OCI-LY3 (cell line): ENCODE measurements around the gene OR1I1.

Source experiments
- H2AFZ ChIP-seq: fragments of 200-600, 300-600 bp; shearing (Covaris generic); 2 replicates; pipeline ENCODE4 v1.6.0; 2014; ENCODE audit warnings: antibody characterized with exemption, low read depth, low read length
- H3K27ac ChIP-seq: fragments of 200-600, 300-600 bp; sonication (generic); 2 replicates; pipeline ENCODE4 v1.5.1; 2014; ENCODE audit warnings: mild to moderate bottlenecking, low read length, moderate library complexity, mixed read lengths
- H3K27me3 ChIP-seq: fragments of 200-600, 300-600 bp; sonication (generic); 2 replicates; pipeline ENCODE4 v1.6.1; 2014; ENCODE audit warnings: low read depth, low read length, mixed read lengths
- H3K36me3 ChIP-seq: fragments of 200-600, 300-600 bp; sonication (generic); replicated peaks from 2 replicates; pipeline ENCODE3; 2014; ENCODE audit warnings: low read depth, low read length, mixed read lengths
- H3K4me1 ChIP-seq: fragments of 300-600, 200-600 bp; sonication (generic); 2 replicates; pipeline ENCODE4 v1.6.1; 2014; ENCODE audit warnings: low read length, mixed read lengths
- H3K4me2 ChIP-seq: fragments of 200-600, 300-600 bp; sonication (generic); 2 replicates; pipeline ENCODE4 v1.6.1; 2014; ENCODE audit warnings: low read length, mixed read lengths
- H3K4me3 ChIP-seq: fragments of 300-600, 200-600 bp; sonication (generic); 2 replicates; pipeline ENCODE4 v1.5.1; 2014; ENCODE audit warnings: antibody characterized with exemption, mild to moderate bottlenecking, low read length, moderate library complexity
- H3K79me2 ChIP-seq: fragments of 300-600, 200-600 bp; shearing (Covaris generic); 2 replicates; pipeline ENCODE4 v1.6.1; 2014; ENCODE audit warnings: mild to moderate bottlenecking, low read length, mixed read lengths
- H3K9ac ChIP-seq: fragments of 300-600, 200-600 bp; shearing (Covaris generic); 2 replicates; pipeline ENCODE4 v1.6.0; 2014; ENCODE audit warnings: mild to moderate bottlenecking, low read length, moderate library complexity
- H3K9me3 ChIP-seq: fragments of 200-600, 300-600 bp; shearing (Covaris generic); 2 replicates; pipeline ENCODE4 v1.6.1; 2014; ENCODE audit warnings: low read length, mixed read lengths; ENCODE audit not compliant: insufficient read depth
- H4K20me1 ChIP-seq: fragments of 200-600, 300-600 bp; sonication (generic); 2 replicates; pipeline ENCODE4 v1.6.1; 2016; ENCODE audit warnings: low read length, mixed read lengths; ENCODE audit not compliant: insufficient read depth
- EZH2phosphoT487 ChIP-seq: fragments of 200-600 bp; shearing (Covaris generic); IDR thresholded peaks from 2 replicates; pipeline ENCODE4 v1.6.1; 2018; ENCODE audit warnings: antibody characterized with exemption, mixed run types, low read depth
- TF ChIP-seq, protein P1 (sequence below): fragments of 200-600, 300-600 bp; sonication (generic); IDR thresholded peaks from 2 replicates; pipeline ENCODE4 v1.5.1; 2014; ENCODE audit warnings: antibody characterized with exemption, low read length, low read depth

Gene OR1I1

DNA sequence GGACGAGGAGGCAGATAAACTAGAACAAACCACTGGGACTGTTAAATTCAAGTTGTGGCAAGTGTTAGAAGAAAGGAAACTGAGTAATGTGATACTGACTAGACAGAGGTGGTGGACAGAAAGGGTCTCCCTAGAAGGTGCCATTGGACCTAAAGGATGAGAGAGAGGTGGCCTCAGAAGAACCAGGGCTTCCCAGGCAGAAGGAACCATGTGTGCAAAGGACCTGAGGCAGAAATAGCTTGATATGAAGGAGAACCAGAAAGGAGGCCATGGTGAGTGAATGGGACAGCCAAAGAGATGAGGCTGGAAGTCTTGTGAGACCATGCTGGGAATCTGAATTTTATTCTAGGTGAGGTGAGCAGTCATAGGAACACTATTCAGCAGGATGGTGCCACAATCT is 22.4 kb downstream of the OR1I1 start:
- Histone ChIP-seq H3K36me3 (no peaks in the 10 kb centered on the region), H3K27ac (no peak overlapping the region), H3K9ac (no peak overlapping the region), H3K79me2 (no peaks in the 10 kb centered on the region), H3K4me2 (no peak overlapping the region), H2AFZ (no peak overlapping the region), H4K20me1 (no peaks in the 10 kb centered on the region), H3K4me1 (no peaks in the 10 kb centered on the region), H3K9me3 (no peaks in the 10 kb centered on the region), H3K27me3 (no peaks in the 10 kb centered on the region), H3K4me3 (no peak overlapping the region)
- TF ChIP-seq, protein P1, sequence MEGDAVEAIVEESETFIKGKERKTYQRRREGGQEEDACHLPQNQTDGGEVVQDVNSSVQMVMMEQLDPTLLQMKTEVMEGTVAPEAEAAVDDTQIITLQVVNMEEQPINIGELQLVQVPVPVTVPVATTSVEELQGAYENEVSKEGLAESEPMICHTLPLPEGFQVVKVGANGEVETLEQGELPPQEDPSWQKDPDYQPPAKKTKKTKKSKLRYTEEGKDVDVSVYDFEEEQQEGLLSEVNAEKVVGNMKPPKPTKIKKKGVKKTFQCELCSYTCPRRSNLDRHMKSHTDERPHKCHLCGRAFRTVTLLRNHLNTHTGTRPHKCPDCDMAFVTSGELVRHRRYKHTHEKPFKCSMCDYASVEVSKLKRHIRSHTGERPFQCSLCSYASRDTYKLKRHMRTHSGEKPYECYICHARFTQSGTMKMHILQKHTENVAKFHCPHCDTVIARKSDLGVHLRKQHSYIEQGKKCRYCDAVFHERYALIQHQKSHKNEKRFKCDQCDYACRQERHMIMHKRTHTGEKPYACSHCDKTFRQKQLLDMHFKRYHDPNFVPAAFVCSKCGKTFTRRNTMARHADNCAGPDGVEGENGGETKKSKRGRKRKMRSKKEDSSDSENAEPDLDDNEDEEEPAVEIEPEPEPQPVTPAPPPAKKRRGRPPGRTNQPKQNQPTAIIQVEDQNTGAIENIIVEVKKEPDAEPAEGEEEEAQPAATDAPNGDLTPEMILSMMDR, result no peak
- TF ChIP-seq EZH2phosphoT487, result no peak

DNA sequence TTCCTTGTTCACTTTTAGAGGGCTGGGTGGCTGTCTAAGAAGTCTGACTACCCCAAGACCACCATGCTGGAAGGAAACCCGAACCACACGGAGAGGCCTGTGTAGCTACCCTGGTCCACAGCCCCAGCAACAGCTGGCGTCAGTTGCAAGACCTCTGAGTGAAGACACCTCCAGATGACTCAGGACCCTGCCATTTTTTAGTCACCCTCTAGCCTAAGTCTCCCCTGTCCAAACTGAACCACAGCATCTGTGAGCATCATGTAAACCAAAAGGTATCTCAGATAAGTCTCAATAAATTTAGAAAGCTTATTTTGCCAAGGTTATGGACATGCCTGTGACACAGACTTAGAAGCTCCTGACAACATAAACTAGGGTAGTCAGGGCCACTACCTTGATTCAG is 23.0 kb downstream of the OR1I1 start:
- no peaks in the 10 kb centered on the region for H3K4me1 ChIP-seq
- no peak overlapping the region for H2AFZ ChIP-seq
- no peak overlapping the region for H3K4me2 ChIP-seq
- no peaks in the 10 kb centered on the region for H4K20me1 ChIP-seq
- no peaks in the 10 kb centered on the region for H3K79me2 ChIP-seq
- no peaks in the 10 kb centered on the region for H3K36me3 ChIP-seq
- H3K9me3 ChIP-seq, result no peaks in the 10 kb centered on the region
- H3K27me3 ChIP-seq, result no peaks in the 10 kb centered on the region
- no peak overlapping the region for H3K4me3 ChIP-seq
- no peak overlapping the region for H3K9ac ChIP-seq
- no peak overlapping the region for H3K27ac ChIP-seq
- no peak for TF ChIP-seq EZH2phosphoT487
- TF ChIP-seq, protein P1, result no peak

DNA sequence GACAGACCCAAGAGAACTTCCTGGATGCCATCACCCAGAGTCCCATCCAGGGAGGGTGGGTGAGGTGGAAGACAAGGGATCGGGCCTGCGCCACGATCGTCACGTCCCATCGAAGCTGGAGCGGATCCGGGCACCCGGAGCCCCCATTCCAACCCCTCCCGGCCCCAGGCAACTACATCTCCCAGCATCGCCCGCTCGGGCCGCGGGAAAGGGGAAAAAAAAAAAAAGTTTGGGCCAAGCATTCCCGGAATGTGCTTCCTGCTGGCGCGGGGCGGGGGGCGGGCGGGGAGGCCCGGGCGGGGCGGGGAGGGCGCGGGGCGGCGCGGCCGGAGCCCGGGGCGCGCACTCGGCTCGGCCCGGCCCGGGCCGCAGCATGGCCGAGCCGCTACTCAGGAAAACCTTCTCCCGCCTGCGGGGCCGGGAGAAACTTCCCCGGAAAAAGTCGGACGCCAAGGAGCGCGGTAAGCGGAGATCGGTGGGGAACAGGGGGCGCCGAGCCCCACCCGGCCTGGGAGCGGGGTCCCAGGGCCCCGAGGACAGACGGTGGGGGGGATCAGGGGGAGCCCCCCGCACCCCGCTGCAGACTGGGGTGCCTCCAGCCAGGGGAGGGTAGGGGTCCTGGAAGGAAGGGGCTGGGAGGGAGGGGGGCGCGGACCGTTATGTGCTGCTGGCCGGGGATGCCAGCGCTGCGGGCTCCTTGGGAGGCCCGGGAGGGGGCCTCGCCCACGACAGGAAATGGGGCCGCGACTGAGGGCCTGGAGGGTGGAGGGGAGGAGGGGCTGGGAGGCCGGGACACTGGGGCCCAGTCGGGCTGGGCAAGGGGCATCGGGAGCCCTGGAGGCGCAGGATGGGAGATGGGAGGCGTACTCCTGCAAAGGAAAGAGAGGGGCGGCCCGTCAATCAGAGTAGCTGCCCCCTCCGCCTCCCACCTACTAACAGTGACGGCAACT is 25.3 kb downstream of the OR1I1 start, which contains the start of gene SYDE1:
Gene SYDE1, plus strand, starts transcription at position 341 of the 950 bp plus-strand sequence. Its CDS starts 33 bp downstream, at position 374.
- TF ChIP-seq, protein P1, result no peak
- TF ChIP-seq EZH2phosphoT487, result no peak
- H3K4me3 ChIP-seq, result no peak within 1 kb of the TSS
- no peaks in the 10 kb centered on the region for H3K79me2 ChIP-seq
- no peaks in the 10 kb centered on the region for H3K9me3 ChIP-seq
- no peak within 1 kb of the TSS for H3K27ac ChIP-seq
- no peak within 1 kb of the TSS for H3K4me2 ChIP-seq
- no peaks in the 10 kb centered on the region for H3K36me3 ChIP-seq
- H3K4me1 ChIP-seq, result no peaks in the 10 kb centered on the region
- H4K20me1 ChIP-seq, result no peaks in the 10 kb centered on the region
- peak within 1 kb of the TSS; percentile 23; the same call in 1 of the 2 replicates for H2AFZ ChIP-seq
- no peaks in the 10 kb centered on the region for H3K27me3 ChIP-seq
- no peak within 1 kb of the TSS for H3K9ac ChIP-seq

DNA sequence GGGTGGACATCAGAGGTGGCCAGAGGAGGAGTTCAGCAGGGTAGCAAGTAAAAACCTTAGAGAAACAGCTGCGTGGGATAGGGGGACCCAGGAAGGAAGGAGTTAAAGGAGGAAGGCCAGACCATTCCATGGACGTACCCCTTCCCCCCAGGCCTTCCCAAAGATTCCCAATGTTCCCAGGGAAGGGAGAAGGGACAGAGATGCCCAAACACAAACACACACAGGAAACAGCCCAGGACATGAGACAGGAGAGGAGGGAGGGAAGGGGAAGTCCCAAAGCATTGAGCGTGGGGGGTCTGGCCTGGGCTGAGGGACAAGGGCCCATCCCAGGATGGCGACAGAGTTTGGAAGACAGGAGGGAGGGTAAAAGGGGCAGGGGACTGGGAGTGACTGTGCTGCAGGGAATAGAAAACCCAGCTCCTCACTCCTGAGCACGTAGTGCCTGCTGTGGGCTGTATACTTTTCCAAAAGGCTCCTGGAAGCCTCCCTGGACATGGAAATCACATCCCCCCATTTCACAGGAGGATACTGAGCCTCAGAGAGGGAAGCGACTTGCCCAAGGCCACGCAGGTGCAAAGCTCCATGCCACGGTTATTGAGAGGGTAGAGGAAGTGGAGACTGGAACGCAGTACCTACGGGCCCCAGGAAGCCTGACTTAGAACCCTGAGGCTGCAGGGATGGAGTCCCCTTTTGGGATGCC is 26.3 kb downstream of the OR1I1 start:
- Histone ChIP-seq H3K4me2 (no peak overlapping the region), H3K79me2 (no peaks in the 10 kb centered on the region), H3K9me3 (no peaks in the 10 kb centered on the region), H3K27me3 (no peaks in the 10 kb centered on the region), H3K27ac (no peak overlapping the region), H3K36me3 (no peaks in the 10 kb centered on the region), H2AFZ (peak overlapping the region; percentile 23; the same call in 1 of the 2 replicates), H3K4me1 (no peaks in the 10 kb centered on the region), H3K9ac (no peak overlapping the region), H3K4me3 (no peak overlapping the region), H4K20me1 (no peaks in the 10 kb centered on the region)
- TF ChIP-seq EZH2phosphoT487, result no peak
- TF ChIP-seq, protein P1, result no peak
